Ishikawa (cell line): Measurements from ENCODE around the gene RASL10A.

Experiments used
- CEBPB ChIP-seq: IDR thresholded peaks from 2 replicates; pipeline ENCODE4 v1.6.1; 2012
- CREB1 ChIP-seq: IDR thresholded peaks from 2 replicates; pipeline ENCODE4 v1.6.1; 2012; ENCODE audit warnings: low read depth
- EP300 ChIP-seq: IDR thresholded peaks from 2 replicates; pipeline ENCODE4 v1.6.1; 2012; ENCODE audit warnings: borderline replicate concordance
- FOXM1 ChIP-seq: IDR thresholded peaks from 2 replicates; pipeline ENCODE4 v1.6.1; 2012; ENCODE audit warnings: low read depth, borderline replicate concordance
- MAX ChIP-seq: IDR thresholded peaks from 2 replicates; pipeline ENCODE4 v1.6.1; 2012
- RAD21 ChIP-seq: IDR thresholded peaks from 2 replicates; pipeline ENCODE4 v1.6.1; 2012; ENCODE audit warnings: low read depth
- TAF1 ChIP-seq: IDR thresholded peaks from 2 replicates; pipeline ENCODE4 v1.6.1; 2012; ENCODE audit warnings: low read depth, mild to moderate bottlenecking
- TCF12 ChIP-seq: IDR thresholded peaks from 2 replicates; pipeline ENCODE4 v1.6.1; 2012; ENCODE audit warnings: low read depth
- TEAD4 ChIP-seq: IDR thresholded peaks from 2 replicates; pipeline ENCODE4 v1.6.1; 2012
- YY1 ChIP-seq: IDR thresholded peaks from 2 replicates; pipeline ENCODE4 v1.6.1; 2012; ENCODE audit warnings: low read depth
- TF ChIP-seq, protein P1 (sequence below): IDR thresholded peaks from 2 replicates; pipeline ENCODE4 v1.6.1; 2012; ENCODE audit warnings: low read depth, mild to moderate bottlenecking
- TF ChIP-seq, protein P2 (sequence below): IDR thresholded peaks from 2 replicates; pipeline ENCODE4 v1.6.1; 2012

GRCh38 chr22:29331658-29332300 is 16.3 kb upstream of the RASL10A start:
- TF ChIP-seq MAX (no peak), YY1 (no peak), TEAD4 (no peak), RAD21 (no peak), TCF12 (no peak), CEBPB (no peak), EP300 (no peak), TAF1 (no peak), CREB1 (no peak), FOXM1 (no peak)
- TF ChIP-seq, protein P1, sequence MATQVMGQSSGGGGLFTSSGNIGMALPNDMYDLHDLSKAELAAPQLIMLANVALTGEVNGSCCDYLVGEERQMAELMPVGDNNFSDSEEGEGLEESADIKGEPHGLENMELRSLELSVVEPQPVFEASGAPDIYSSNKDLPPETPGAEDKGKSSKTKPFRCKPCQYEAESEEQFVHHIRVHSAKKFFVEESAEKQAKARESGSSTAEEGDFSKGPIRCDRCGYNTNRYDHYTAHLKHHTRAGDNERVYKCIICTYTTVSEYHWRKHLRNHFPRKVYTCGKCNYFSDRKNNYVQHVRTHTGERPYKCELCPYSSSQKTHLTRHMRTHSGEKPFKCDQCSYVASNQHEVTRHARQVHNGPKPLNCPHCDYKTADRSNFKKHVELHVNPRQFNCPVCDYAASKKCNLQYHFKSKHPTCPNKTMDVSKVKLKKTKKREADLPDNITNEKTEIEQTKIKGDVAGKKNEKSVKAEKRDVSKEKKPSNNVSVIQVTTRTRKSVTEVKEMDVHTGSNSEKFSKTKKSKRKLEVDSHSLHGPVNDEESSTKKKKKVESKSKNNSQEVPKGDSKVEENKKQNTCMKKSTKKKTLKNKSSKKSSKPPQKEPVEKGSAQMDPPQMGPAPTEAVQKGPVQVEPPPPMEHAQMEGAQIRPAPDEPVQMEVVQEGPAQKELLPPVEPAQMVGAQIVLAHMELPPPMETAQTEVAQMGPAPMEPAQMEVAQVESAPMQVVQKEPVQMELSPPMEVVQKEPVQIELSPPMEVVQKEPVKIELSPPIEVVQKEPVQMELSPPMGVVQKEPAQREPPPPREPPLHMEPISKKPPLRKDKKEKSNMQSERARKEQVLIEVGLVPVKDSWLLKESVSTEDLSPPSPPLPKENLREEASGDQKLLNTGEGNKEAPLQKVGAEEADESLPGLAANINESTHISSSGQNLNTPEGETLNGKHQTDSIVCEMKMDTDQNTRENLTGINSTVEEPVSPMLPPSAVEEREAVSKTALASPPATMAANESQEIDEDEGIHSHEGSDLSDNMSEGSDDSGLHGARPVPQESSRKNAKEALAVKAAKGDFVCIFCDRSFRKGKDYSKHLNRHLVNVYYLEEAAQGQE, result no peak
- TF ChIP-seq, protein P2, sequence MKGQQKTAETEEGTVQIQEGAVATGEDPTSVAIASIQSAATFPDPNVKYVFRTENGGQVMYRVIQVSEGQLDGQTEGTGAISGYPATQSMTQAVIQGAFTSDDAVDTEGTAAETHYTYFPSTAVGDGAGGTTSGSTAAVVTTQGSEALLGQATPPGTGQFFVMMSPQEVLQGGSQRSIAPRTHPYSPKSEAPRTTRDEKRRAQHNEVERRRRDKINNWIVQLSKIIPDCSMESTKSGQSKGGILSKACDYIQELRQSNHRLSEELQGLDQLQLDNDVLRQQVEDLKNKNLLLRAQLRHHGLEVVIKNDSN, result no peak
